GM21825 (cell line): ENCODE data around the gene FIP1L1.

Experiments used
- ATAC-seq: cut with Tn5 transposase; IDR thresholded peaks from one replicate; pipeline ENCODE4 v1.9.1; 2021; ENCODE audit warnings: mild to moderate bottlenecking, moderate library complexity; ENCODE audit not compliant: unreplicated experiment

Gene FIP1L1

GRCh38 chr4:53498706-53499105, 121.3 kb downstream of the FIP1L1 start:
- no peak for ATAC-seq

- ATAC-seq, result no peak
Observed at GRCh38 chr4:53499791-53500190, 122.3 kb downstream of the FIP1L1 start.

- no peak for ATAC-seq
Observed at GRCh38 chr4:53500546-53500945, 123.1 kb downstream of the FIP1L1 start.

GRCh38 chr4:53501561-53501960, 124.1 kb downstream of the FIP1L1 start:
- no peak for ATAC-seq

- no peak for ATAC-seq
Observed at GRCh38 chr4:53502094-53502493, 124.7 kb downstream of the FIP1L1 start.

- ATAC-seq, result no peak
Observed at GRCh38 chr4:53505947-53506346, 128.5 kb downstream of the FIP1L1 start.

DNA sequence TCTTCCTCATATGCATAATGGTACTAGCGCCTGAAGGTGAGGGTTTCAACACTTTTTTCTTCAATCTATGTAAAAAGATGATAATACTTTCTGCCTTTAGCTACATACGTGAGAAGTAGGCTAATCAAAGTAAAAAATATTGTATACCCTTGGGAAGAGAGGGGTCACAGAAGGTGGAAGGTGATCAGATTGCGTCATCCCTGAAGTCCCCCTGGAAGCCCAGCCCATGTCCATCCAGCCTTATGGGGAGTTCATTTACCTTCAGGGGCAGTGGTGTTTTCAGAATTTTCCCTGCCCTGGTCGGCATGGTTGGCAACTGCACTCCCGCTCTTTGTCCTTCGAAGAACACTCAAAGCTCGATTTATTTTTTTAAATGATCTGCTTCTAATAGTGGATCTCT, 129.6 kb downstream of the FIP1L1 start:
- ATAC-seq, result no peak

- no peak for ATAC-seq
Observed at GRCh38 chr4:53507671-53508286, 130.3 kb downstream of the FIP1L1 start.

DNA sequence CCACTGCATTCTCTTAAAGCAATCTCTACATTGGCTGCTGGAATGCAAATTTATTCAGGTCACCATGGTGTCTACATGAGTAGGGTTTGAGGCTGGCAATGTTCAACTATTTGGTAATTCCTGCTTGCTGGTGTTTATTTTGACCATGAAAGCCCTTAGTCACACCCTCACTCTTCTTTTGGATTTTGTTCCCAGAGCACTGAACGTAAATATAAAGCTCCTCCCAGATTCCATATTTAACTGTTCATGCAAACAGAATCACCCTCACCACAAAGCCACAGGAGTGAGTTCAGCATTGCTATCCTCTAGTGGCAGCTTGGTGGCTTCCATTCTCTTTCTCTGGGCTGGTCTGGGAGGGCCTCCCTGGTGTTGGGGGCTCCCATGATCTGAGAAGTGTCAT, 131.0 kb downstream of the FIP1L1 start:
- no peak for ATAC-seq

GRCh38 chr4:53510321-53510720, 132.9 kb downstream of the FIP1L1 start:
- ATAC-seq, result no peak
